ENCODE measurements around the gene ONECUT2.
"Not testable (repeated sequence)": the region's sequence is repeated elsewhere in the genome, so short reads cannot be mapped to it uniquely, and the experiment has no call there.

ONECUT2 gene

GRCh38 chr18:57434536-57435494, at the start of gene ONECUT2:
Gene ONECUT2, plus strand, starts transcription at chr18:57435374. Its CDS starts 343 bp downstream, at chr18:57435717.
- peak in 1 of 2 donors; percentile 37 for DNase-seq (ENCODE audit: low read depth in 1 of 2, low spot score in 1 of 2)

GRCh38 chr18:57389271-57389670, 45.9 kb upstream of the ONECUT2 start:
- DNase-seq (ENCODE audit: low read depth in 1 of 2, low spot score in 1 of 2), result no peak

GRCh38 chr18:57390044-57390443, 45.1 kb upstream of the ONECUT2 start:
- DNase-seq (ENCODE audit: low read depth in 1 of 2, low spot score in 1 of 2), result no peak

- DNase-seq (ENCODE audit: low read depth in 1 of 2, low spot score in 1 of 2), result not testable (repeated sequence)
Observed at GRCh38 chr18:57394749-57395148, 40.4 kb upstream of the ONECUT2 start.

- DNase-seq (ENCODE audit: low read depth in 1 of 2, low spot score in 1 of 2), result not testable (repeated sequence)
Observed at GRCh38 chr18:57396831-57397230, 38.3 kb upstream of the ONECUT2 start.

- no peak for DNase-seq (ENCODE audit: low read depth in 1 of 2, low spot score in 1 of 2)
Observed at GRCh38 chr18:57397440-57398132, 37.6 kb upstream of the ONECUT2 start.

- no peak for DNase-seq (ENCODE audit: low read depth in 1 of 2, low spot score in 1 of 2)
Observed at GRCh38 chr18:57404345-57404744, 30.8 kb upstream of the ONECUT2 start.

- DNase-seq (ENCODE audit: low read depth in 1 of 2, low spot score in 1 of 2), result no peak
Observed at GRCh38 chr18:57409650-57410049, 25.5 kb upstream of the ONECUT2 start.

- DNase-seq (ENCODE audit: low read depth in 1 of 2, low spot score in 1 of 2), result no peak
Observed at GRCh38 chr18:57410749-57411148, 24.4 kb upstream of the ONECUT2 start.

- no peak for DNase-seq (ENCODE audit: low read depth in 1 of 2, low spot score in 1 of 2)
Observed at GRCh38 chr18:57416542-57416941, 18.6 kb upstream of the ONECUT2 start.

- DNase-seq (ENCODE audit: low read depth in 1 of 2, low spot score in 1 of 2), result no peak
Observed at GRCh38 chr18:57422313-57422872, 12.8 kb upstream of the ONECUT2 start.

GRCh38 chr18:57423821-57424220, 11.4 kb upstream of the ONECUT2 start:
- DNase-seq (ENCODE audit: low read depth in 1 of 2, low spot score in 1 of 2), result no peak

GRCh38 chr18:57425096-57425495, 10.1 kb upstream of the ONECUT2 start:
- no peak for DNase-seq (ENCODE audit: low read depth in 1 of 2, low spot score in 1 of 2)

GRCh38 chr18:57426187-57426586, 9.0 kb upstream of the ONECUT2 start:
- DNase-seq (ENCODE audit: low read depth in 1 of 2, low spot score in 1 of 2), result no peak

GRCh38 chr18:57427429-57428201, 7.6 kb upstream of the ONECUT2 start:
- no peak for DNase-seq (ENCODE audit: low read depth in 1 of 2, low spot score in 1 of 2)

GRCh38 chr18:57428221-57429150, 6.7 kb upstream of the ONECUT2 start:
- no peak for DNase-seq (ENCODE audit: low read depth in 1 of 2, low spot score in 1 of 2)

GRCh38 chr18:57429167-57430078, 5.8 kb upstream of the ONECUT2 start:
- DNase-seq (ENCODE audit: low read depth in 1 of 2, low spot score in 1 of 2), result no peak

- no peak for DNase-seq (ENCODE audit: low read depth in 1 of 2, low spot score in 1 of 2)
Observed at GRCh38 chr18:57430079-57431001, 4.8 kb upstream of the ONECUT2 start.

All from stimulated activated CD4-positive, alpha-beta T cell treated with anti-CD3 and anti-CD28 coated beads, Interleukin-15, amount 100 ng/mL, for 1 hour (primary cell).